NCI-H510A (cell line): ENCODE results near the gene ACSL6.

ENCODE experiments used
- DNase-seq: peaks from one replicate; lab custom pipeline; 2025; lab: John Stamatoyannopoulos, UW

Gene ACSL6

GRCh38 chr5:132011622-132012343 is at the start of gene ACSL6:
Gene ACSL6 (minus strand): TSS chr5:132011658. CDS start chr5:132011553, 105 bp downstream.
- no peak for DNase-seq

GRCh38 chr5:132060501-132061161 is 49.2 kb upstream of the ACSL6 start, which contains the start of gene IL3:
Gene IL3 (plus strand): TSS chr5:132060655. CDS start chr5:132060707, 52 bp downstream.
- DNase-seq = no peak

GRCh38 chr5:132059696-132060500 is 48.4 kb upstream of the ACSL6 start:
- no peak for DNase-seq

GRCh38 chr5:132059043-132059695 is 47.7 kb upstream of the ACSL6 start:
- DNase-seq = no peak

GRCh38 chr5:132058646-132059042 is 47.2 kb upstream of the ACSL6 start:
- DNase-seq = no peak

GRCh38 chr5:132057498-132058255 is 46.2 kb upstream of the ACSL6 start:
- no peak for DNase-seq

- no peak for DNase-seq
These were observed 45.4 kb upstream of the ACSL6 start for GRCh38 chr5:132056610-132057497.

- DNase-seq = no peak
These were observed 44.6 kb upstream of the ACSL6 start for GRCh38 chr5:132055808-132056609.

- no peak for DNase-seq
These were observed 44.0 kb upstream of the ACSL6 start for GRCh38 chr5:132055441-132055807.

GRCh38 chr5:132054697-132055440 is 43.4 kb upstream of the ACSL6 start:
- no peak for DNase-seq

GRCh38 chr5:132054031-132054696 is 42.7 kb upstream of the ACSL6 start:
- DNase-seq = no peak

GRCh38 chr5:132053483-132053882 is 42.0 kb upstream of the ACSL6 start:
- no peak for DNase-seq

- DNase-seq = no peak
These were observed 41.1 kb upstream of the ACSL6 start for GRCh38 chr5:132052520-132052919.

GRCh38 chr5:132050661-132051552 is 39.4 kb upstream of the ACSL6 start:
- no peak for DNase-seq

GRCh38 chr5:132050136-132050535 is 38.7 kb upstream of the ACSL6 start:
- no peak for DNase-seq

GRCh38 chr5:132049559-132049958 is 38.1 kb upstream of the ACSL6 start:
- DNase-seq = no peak

GRCh38 chr5:132049093-132049492 is 37.6 kb upstream of the ACSL6 start:
- no peak for DNase-seq
